Measurements from ENCODE around the gene ZFAND3. TPM values are rescaled to one million over a fixed set of nuclear protein-coding genes. Genes with fewer than 3 reads are reported as not detected.
A peak's percentile ranks its signal among the peaks of the same experiment; 100 is the strongest.

The ZFAND3 gene
- polyA plus RNA-seq, 1 donor (not counting 4 experiments of a cell fraction or from before 2014, with no cell fraction given) = 19.6 TPM

DNA sequence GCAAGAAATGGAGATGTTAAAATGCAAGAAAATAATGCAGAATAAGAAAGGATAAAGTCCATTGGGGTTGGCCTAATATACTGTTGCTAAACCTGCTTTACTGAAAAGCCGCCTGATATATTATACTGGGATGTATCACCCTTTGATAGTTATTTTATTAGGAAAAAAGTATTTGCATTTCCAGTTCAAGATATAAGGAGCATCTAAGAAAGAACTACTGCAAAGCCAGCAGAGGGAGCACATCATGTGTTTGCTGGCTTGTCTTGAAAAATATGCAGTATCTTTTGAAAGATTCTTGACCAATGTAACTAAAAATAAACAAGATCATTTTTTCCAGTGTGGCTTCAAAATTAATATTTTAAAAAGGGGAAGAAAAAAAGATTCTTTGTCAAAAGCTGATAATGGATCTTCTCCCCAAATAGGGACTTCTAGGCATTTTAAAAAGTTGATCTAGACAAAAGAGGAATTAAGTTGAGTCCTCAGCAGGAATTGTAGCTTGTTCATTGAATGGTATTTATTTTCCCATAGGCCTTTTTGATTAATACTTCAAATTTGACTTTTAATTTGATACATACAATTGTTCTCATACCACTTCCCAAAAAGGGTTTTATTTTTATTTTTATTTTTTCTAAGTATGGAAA lies 214.9 kb downstream of the ZFAND3 start:
- Histone ChIP-seq H3K9me3 (ENCODE audit: control insufficient read depth, low read depth, low read length) (no peaks in the 10 kb centered on the region), H3K9ac (ENCODE audit: control insufficient read depth, extremely low read depth, insufficient read depth, low read length) (no peak overlapping the region), H3K9me1 (ENCODE audit: control insufficient read depth, extremely low read depth, insufficient read depth, low read length) (peaks cover 2% of the 10 kb centered on the region), H3K27ac (ENCODE audit: control insufficient read depth, insufficient read depth, low read length) (no peak overlapping the region), H3K79me2 (ENCODE audit: control insufficient read depth, insufficient read depth, low read length) (peaks cover 47% of the 10 kb centered on the region), H2AFZ (ENCODE audit: control insufficient read depth, low read length) (no peak overlapping the region), H4K20me1 (ENCODE audit: control insufficient read depth, extremely low read depth, insufficient read depth, low read length) (peaks cover 10% of the 10 kb centered on the region), H3K36me3 (ENCODE audit: control insufficient read depth in 2 of 2, extremely low read depth in 1 of 2, insufficient read depth in 2 of 2, low read length in 2 of 2) (no peaks in the 10 kb centered on the region), H3K4me1 (ENCODE audit: control insufficient read depth, extremely low read depth, insufficient read depth, low read length) (peaks cover 9% of the 10 kb centered on the region), H3K4me3 (ENCODE audit: control insufficient read depth in 2 of 3, extremely low read depth in 1 of 3, insufficient read depth in 2 of 3, low read depth in 1 of 3, low read length in 3 of 3) (no peak overlapping the region), H3K27me3 (ENCODE audit: control insufficient read depth, extremely low read depth, insufficient read depth, low read length) (no peaks in the 10 kb centered on the region), H3K4me2 (ENCODE audit: control insufficient read depth, extremely low read depth, insufficient read depth, low read depth, low read length) (no peak overlapping the region)
- TF ChIP-seq, protein P1, sequence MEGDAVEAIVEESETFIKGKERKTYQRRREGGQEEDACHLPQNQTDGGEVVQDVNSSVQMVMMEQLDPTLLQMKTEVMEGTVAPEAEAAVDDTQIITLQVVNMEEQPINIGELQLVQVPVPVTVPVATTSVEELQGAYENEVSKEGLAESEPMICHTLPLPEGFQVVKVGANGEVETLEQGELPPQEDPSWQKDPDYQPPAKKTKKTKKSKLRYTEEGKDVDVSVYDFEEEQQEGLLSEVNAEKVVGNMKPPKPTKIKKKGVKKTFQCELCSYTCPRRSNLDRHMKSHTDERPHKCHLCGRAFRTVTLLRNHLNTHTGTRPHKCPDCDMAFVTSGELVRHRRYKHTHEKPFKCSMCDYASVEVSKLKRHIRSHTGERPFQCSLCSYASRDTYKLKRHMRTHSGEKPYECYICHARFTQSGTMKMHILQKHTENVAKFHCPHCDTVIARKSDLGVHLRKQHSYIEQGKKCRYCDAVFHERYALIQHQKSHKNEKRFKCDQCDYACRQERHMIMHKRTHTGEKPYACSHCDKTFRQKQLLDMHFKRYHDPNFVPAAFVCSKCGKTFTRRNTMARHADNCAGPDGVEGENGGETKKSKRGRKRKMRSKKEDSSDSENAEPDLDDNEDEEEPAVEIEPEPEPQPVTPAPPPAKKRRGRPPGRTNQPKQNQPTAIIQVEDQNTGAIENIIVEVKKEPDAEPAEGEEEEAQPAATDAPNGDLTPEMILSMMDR (optimal IDR thresholded peaks at IDR 0.05 in 1 of 3, IDR thresholded peaks at IDR 0.05 in 1 of 3, conservative IDR thresholded peaks at IDR 0.05 in 1 of 3; ENCODE audit: extremely low read depth in 1 of 3, insufficient read depth in 2 of 3, low read length in 3 of 3) = peak in 2 of 3 experiments; percentile 42 to 46
- TF ChIP-seq EZH2 (IDR thresholded peaks at IDR 0.05; ENCODE audit: low read length) = no peak
- dilution Hi-C loops (cut with MboI; ENCODE audit: extremely low pct_ligation_motif_present, low sequenced_read_pairs) = no loop called here
- DNase-seq (ENCODE audit: low read depth, low spot score) (peak; percentile 11), FAIRE-seq (no peak)

DNA sequence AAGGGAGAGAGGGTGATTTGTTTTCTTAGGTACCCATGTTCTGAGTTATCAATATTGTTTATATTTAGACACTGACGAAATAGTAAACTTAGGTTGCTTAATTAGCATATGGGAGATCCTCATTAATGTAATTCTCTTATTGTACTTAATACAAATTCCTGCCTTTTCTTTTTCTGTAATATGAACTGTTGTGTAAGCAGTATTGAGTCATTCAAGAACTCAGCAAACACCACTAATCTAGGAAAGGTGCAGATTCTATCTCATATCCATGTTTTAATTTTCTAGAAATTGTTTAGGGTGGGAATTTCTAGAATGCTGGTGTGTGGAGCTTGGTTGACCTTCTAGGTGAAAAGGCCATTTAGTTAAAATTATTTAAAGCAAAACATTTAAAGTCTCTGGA lies 216.0 kb downstream of the ZFAND3 start:
- no peak for TF ChIP-seq EZH2 (IDR thresholded peaks at IDR 0.05; ENCODE audit: low read length)
- TF ChIP-seq, protein P1 (optimal IDR thresholded peaks at IDR 0.05 in 1 of 3, IDR thresholded peaks at IDR 0.05 in 1 of 3, conservative IDR thresholded peaks at IDR 0.05 in 1 of 3; ENCODE audit: extremely low read depth in 1 of 3, insufficient read depth in 2 of 3, low read length in 3 of 3) = no peak
- no peaks in the 10 kb centered on the region for H3K9me3 ChIP-seq (ENCODE audit: control insufficient read depth, low read depth, low read length)
- FAIRE-seq = no peak
- no peaks in the 10 kb centered on the region for H3K27me3 ChIP-seq (ENCODE audit: control insufficient read depth, extremely low read depth, insufficient read depth, low read length)
- peaks cover 9% of the 10 kb centered on the region for H3K4me1 ChIP-seq (ENCODE audit: control insufficient read depth, extremely low read depth, insufficient read depth, low read length)
- H2AFZ ChIP-seq (ENCODE audit: control insufficient read depth, low read length) = no peak overlapping the region
- no peak overlapping the region for H3K27ac ChIP-seq (ENCODE audit: control insufficient read depth, insufficient read depth, low read length)
- no peak overlapping the region for H3K4me2 ChIP-seq (ENCODE audit: control insufficient read depth, extremely low read depth, insufficient read depth, low read depth, low read length)
- peaks cover 46% of the 10 kb centered on the region for H3K79me2 ChIP-seq (ENCODE audit: control insufficient read depth, insufficient read depth, low read length)
- dilution Hi-C loops (cut with MboI; ENCODE audit: extremely low pct_ligation_motif_present, low sequenced_read_pairs) = no loop called here
- no peak overlapping the region for H3K4me3 ChIP-seq (ENCODE audit: control insufficient read depth in 2 of 3, extremely low read depth in 1 of 3, insufficient read depth in 2 of 3, low read depth in 1 of 3, low read length in 3 of 3)
- H4K20me1 ChIP-seq (ENCODE audit: control insufficient read depth, extremely low read depth, insufficient read depth, low read length) = peaks cover 9% of the 10 kb centered on the region
- H3K9me1 ChIP-seq (ENCODE audit: control insufficient read depth, extremely low read depth, insufficient read depth, low read length) = peaks cover 2% of the 10 kb centered on the region
- no peaks in the 10 kb centered on the region for H3K36me3 ChIP-seq (ENCODE audit: control insufficient read depth in 2 of 2, extremely low read depth in 1 of 2, insufficient read depth in 2 of 2, low read length in 2 of 2)
- H3K9ac ChIP-seq (ENCODE audit: control insufficient read depth, extremely low read depth, insufficient read depth, low read length) = no peak overlapping the region
- no peak for DNase-seq (ENCODE audit: low read depth, low spot score)

All from keratinocyte (primary cell).